ENCODE results near the gene APOH.
"Not testable (repeated sequence)": the region's sequence is repeated elsewhere in the genome, so short reads cannot be mapped to it uniquely, and the experiment has no call there.

The APOH gene

GRCh38 chr17:66255527-66255971 is 26.3 kb upstream of the APOH start:
- no peaks in the 10 kb centered on the region for H3K36me3 ChIP-seq (replicated peaks)
- no peaks in the 10 kb centered on the region for H3K9me3 ChIP-seq
- no peaks in the 10 kb centered on the region for H3K27me3 ChIP-seq (ENCODE audit: low read depth)
- no peaks in the 10 kb centered on the region for H3K4me1 ChIP-seq
- H3K4me3 ChIP-seq = no peak overlapping the region
- no peak for DNase-seq (ENCODE audit: low spot score in 2 of 2)
- in situ Hi-C loops (cut with MboI; ENCODE audit: low sequenced_read_pairs) = loop anchor here (10.0 kb wide), 1 partner anchor 419 kb away; no protein-coding TSS in a partner anchor

GRCh38 chr17:66255112-66255511 is 25.9 kb upstream of the APOH start:
- Histone ChIP-seq H3K9me3 (no peaks in the 10 kb centered on the region), H3K4me3 (no peak overlapping the region), H3K27me3 (ENCODE audit: low read depth) (no peaks in the 10 kb centered on the region), H3K4me1 (no peaks in the 10 kb centered on the region), H3K36me3 (replicated peaks) (no peaks in the 10 kb centered on the region)
- peak; percentile 31 to 59 for DNase-seq (ENCODE audit: low spot score in 2 of 2)
- in situ Hi-C loops (cut with MboI; ENCODE audit: low sequenced_read_pairs) = loop anchor here (10.0 kb wide), 1 partner anchor 420 kb away; no protein-coding TSS in a partner anchor

GRCh38 chr17:66253458-66253857 is 24.2 kb upstream of the APOH start:
- not testable (repeated sequence) for H3K36me3 ChIP-seq (replicated peaks); H3K9me3 ChIP-seq; H3K27me3 ChIP-seq (ENCODE audit: low read depth); DNase-seq (ENCODE audit: low spot score in 2 of 2); H3K4me3 ChIP-seq; H3K4me1 ChIP-seq
- in situ Hi-C loops (cut with MboI; ENCODE audit: low sequenced_read_pairs) = loop anchor here (10.0 kb wide), 1 partner anchor 421 kb away; no protein-coding TSS in a partner anchor

GRCh38 chr17:66250686-66251085 is 21.5 kb upstream of the APOH start:
- in situ Hi-C loops (cut with MboI; ENCODE audit: low sequenced_read_pairs) = loop anchor here (10.0 kb wide), 1 partner anchor 424 kb away; no protein-coding TSS in a partner anchor
- Histone ChIP-seq H3K27me3 (ENCODE audit: low read depth) (no peaks in the 10 kb centered on the region), H3K36me3 (replicated peaks) (no peaks in the 10 kb centered on the region), H3K4me1 (no peaks in the 10 kb centered on the region), H3K4me3 (no peak overlapping the region), H3K9me3 (no peaks in the 10 kb centered on the region)
- DNase-seq (ENCODE audit: low spot score in 2 of 2) = no peak

GRCh38 chr17:66248285-66248684 is 19.1 kb upstream of the APOH start:
- H3K27me3 ChIP-seq (ENCODE audit: low read depth) = no peaks in the 10 kb centered on the region
- no peak overlapping the region for H3K4me3 ChIP-seq
- H3K36me3 ChIP-seq (replicated peaks) = no peaks in the 10 kb centered on the region
- no peaks in the 10 kb centered on the region for H3K4me1 ChIP-seq
- in situ Hi-C loops (cut with MboI; ENCODE audit: low sequenced_read_pairs) = no loop called here
- H3K9me3 ChIP-seq = no peaks in the 10 kb centered on the region
- no peak for DNase-seq (ENCODE audit: low spot score in 2 of 2)

- H3K27me3 ChIP-seq (ENCODE audit: low read depth) = no peaks in the 10 kb centered on the region
- no peaks in the 10 kb centered on the region for H3K4me1 ChIP-seq
- no peaks in the 10 kb centered on the region for H3K9me3 ChIP-seq
- no peak for DNase-seq (ENCODE audit: low spot score in 2 of 2)
- H3K36me3 ChIP-seq (replicated peaks) = no peaks in the 10 kb centered on the region
- H3K4me3 ChIP-seq = no peak overlapping the region
- in situ Hi-C loops (cut with MboI; ENCODE audit: low sequenced_read_pairs) = no loop called here
These were observed 12.6 kb upstream of the APOH start for GRCh38 chr17:66241839-66242238.

- Histone ChIP-seq H3K27me3 (ENCODE audit: low read depth) (no peaks in the 10 kb centered on the region), H3K4me3 (no peak overlapping the region), H3K4me1 (no peaks in the 10 kb centered on the region), H3K36me3 (replicated peaks) (no peaks in the 10 kb centered on the region), H3K9me3 (no peaks in the 10 kb centered on the region)
- in situ Hi-C loops (cut with MboI; ENCODE audit: low sequenced_read_pairs) = no loop called here
- DNase-seq (ENCODE audit: low spot score in 2 of 2) = no peak
These were observed 11.4 kb upstream of the APOH start for GRCh38 chr17:66240630-66241029.

GRCh38 chr17:66240013-66240412 is 10.8 kb upstream of the APOH start:
- H3K36me3 ChIP-seq (replicated peaks) = no peaks in the 10 kb centered on the region
- in situ Hi-C loops (cut with MboI; ENCODE audit: low sequenced_read_pairs) = no loop called here
- no peak overlapping the region for H3K4me3 ChIP-seq
- no peaks in the 10 kb centered on the region for H3K4me1 ChIP-seq
- no peaks in the 10 kb centered on the region for H3K27me3 ChIP-seq (ENCODE audit: low read depth)
- DNase-seq (ENCODE audit: low spot score in 2 of 2) = no peak
- no peaks in the 10 kb centered on the region for H3K9me3 ChIP-seq

GRCh38 chr17:66235377-66235994 is 6.3 kb upstream of the APOH start:
- in situ Hi-C loops (cut with MboI; ENCODE audit: low sequenced_read_pairs) = no loop called here
- Histone ChIP-seq H3K9me3 (no peaks in the 10 kb centered on the region), H3K4me1 (no peaks in the 10 kb centered on the region)

GRCh38 chr17:66234611-66235010 is 5.4 kb upstream of the APOH start:
- H3K9me3 ChIP-seq = no peaks in the 10 kb centered on the region
- no peak for DNase-seq (ENCODE audit: low spot score in 2 of 2)
- no peaks in the 10 kb centered on the region for H3K4me1 ChIP-seq
- no peaks in the 10 kb centered on the region for H3K36me3 ChIP-seq (replicated peaks)
- H3K4me3 ChIP-seq = no peak overlapping the region
- H3K27me3 ChIP-seq (ENCODE audit: low read depth) = no peaks in the 10 kb centered on the region
- in situ Hi-C loops (cut with MboI; ENCODE audit: low sequenced_read_pairs) = no loop called here

More at GRCh38 chr17:66235377-66235994, 6.3 kb upstream of the APOH start:
- no peak overlapping the region for H3K4me3 ChIP-seq
- DNase-seq (ENCODE audit: low spot score in 2 of 2) = no peak
- no peaks in the 10 kb centered on the region for H3K27me3 ChIP-seq (ENCODE audit: low read depth)
- no peaks in the 10 kb centered on the region for H3K36me3 ChIP-seq (replicated peaks)

GRCh38 chr17:66233023-66233753 is 4.0 kb upstream of the APOH start:
- in situ Hi-C loops (cut with MboI; ENCODE audit: low sequenced_read_pairs) = no loop called here
- Histone ChIP-seq H3K4me3 (no peak overlapping the region), H3K27me3 (ENCODE audit: low read depth) (0 out of 2 replicates have a peak, but pooled peaks cover 1% of the 10 kb centered on the region), H3K9me3 (no peaks in the 10 kb centered on the region), H3K4me1 (no peaks in the 10 kb centered on the region), H3K36me3 (replicated peaks) (no peaks in the 10 kb centered on the region)
- DNase-seq (ENCODE audit: low spot score in 2 of 2) = no peak

- in situ Hi-C loops (cut with MboI; ENCODE audit: low sequenced_read_pairs) = no loop called here
- H3K36me3 ChIP-seq (replicated peaks) = no peaks in the 10 kb centered on the region
These were observed 1.8 kb upstream of the APOH start for GRCh38 chr17:66230922-66231591.

GRCh38 chr17:66229783-66230538 is 746 bp upstream of the APOH start:
- no peaks in the 10 kb centered on the region for H3K36me3 ChIP-seq (replicated peaks)
- in situ Hi-C loops (cut with MboI; ENCODE audit: low sequenced_read_pairs) = no loop called here

More at GRCh38 chr17:66230922-66231591, 1.8 kb upstream of the APOH start:
- H3K9me3 ChIP-seq = no peaks in the 10 kb centered on the region
- H3K4me1 ChIP-seq = no peaks in the 10 kb centered on the region
- H3K4me3 ChIP-seq = no peak overlapping the region
- DNase-seq (ENCODE audit: low spot score in 2 of 2) = no peak
- H3K27me3 ChIP-seq (ENCODE audit: low read depth) = 0 out of 2 replicates have a peak, but pooled peaks cover 3% of the 10 kb centered on the region

More at GRCh38 chr17:66229783-66230538, 746 bp upstream of the APOH start:
- Histone ChIP-seq H3K4me3 (no peak overlapping the region), H3K9me3 (no peaks in the 10 kb centered on the region), H3K27me3 (ENCODE audit: low read depth) (0 out of 2 replicates have a peak, but pooled peaks cover 3% of the 10 kb centered on the region), H3K4me1 (no peaks in the 10 kb centered on the region)
- DNase-seq (ENCODE audit: low spot score in 2 of 2) = no peak

All from HAP-1 (cell line).